Cardiac fibroblast (primary cell): ENCODE data around the gene SLC23A2.
A peak's percentile ranks its signal among the peaks of the same experiment; 100 is the strongest.

Experiments used
- DNase-seq, 2 donors: peaks; one replicate each; pipeline versions ENCODE4 v3.0.0 to v3.0.0-alpha.2; 2010; ENCODE audit warnings: low read depth in 2 of 2
- H3K4me3 ChIP-seq, 2 donors: replicated peaks in 1 of 2; 1 replicate in 1 of 2; 2 replicates in 1 of 2; pipeline ENCODE4 v1.5.1; 2011; ENCODE audit warnings: low read depth in 2 of 2, low read length in 2 of 2, mild to moderate bottlenecking in 2 of 2, moderate library complexity in 1 of 2
- TF ChIP-seq, protein P1 (sequence below): IDR thresholded peaks from one replicate; pipeline ENCODE4 v1.5.1; 2011; ENCODE audit warnings: low read depth, mild to moderate bottlenecking, low read length, inconsistent platforms

SLC23A2 gene

DNA sequence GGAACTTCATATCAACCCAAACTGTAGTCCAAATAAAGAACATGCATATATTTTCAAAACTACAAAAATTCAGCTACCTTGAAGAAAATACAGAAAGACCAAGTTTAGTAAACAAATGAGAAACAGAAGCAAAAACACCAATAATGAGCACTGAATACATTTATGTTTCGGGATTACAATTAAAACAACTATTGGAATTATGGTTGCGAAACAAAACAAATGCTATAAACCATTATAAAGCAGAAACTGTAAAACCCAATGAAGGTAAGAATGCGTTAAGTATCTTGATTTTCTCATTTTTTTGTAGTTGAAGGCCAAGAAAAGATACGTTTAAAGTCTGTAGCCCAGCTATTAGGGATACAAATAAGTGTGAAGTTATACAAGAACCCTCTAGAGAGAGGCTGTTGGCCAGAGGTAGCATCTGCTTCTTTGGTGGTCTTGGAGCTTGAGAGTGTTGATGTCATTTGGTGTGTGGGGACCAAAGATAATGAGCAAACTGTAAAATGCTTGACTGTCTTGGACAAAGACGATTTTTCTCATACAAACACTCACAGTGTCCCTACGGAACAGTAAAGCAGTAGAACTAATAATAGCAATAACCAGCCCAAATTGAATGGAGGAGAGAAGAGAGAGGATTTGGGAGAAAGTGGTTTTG, 168.1 kb downstream of the SLC23A2 start:
- no peak overlapping the region for H3K4me3 ChIP-seq
- TF ChIP-seq, protein P1, sequence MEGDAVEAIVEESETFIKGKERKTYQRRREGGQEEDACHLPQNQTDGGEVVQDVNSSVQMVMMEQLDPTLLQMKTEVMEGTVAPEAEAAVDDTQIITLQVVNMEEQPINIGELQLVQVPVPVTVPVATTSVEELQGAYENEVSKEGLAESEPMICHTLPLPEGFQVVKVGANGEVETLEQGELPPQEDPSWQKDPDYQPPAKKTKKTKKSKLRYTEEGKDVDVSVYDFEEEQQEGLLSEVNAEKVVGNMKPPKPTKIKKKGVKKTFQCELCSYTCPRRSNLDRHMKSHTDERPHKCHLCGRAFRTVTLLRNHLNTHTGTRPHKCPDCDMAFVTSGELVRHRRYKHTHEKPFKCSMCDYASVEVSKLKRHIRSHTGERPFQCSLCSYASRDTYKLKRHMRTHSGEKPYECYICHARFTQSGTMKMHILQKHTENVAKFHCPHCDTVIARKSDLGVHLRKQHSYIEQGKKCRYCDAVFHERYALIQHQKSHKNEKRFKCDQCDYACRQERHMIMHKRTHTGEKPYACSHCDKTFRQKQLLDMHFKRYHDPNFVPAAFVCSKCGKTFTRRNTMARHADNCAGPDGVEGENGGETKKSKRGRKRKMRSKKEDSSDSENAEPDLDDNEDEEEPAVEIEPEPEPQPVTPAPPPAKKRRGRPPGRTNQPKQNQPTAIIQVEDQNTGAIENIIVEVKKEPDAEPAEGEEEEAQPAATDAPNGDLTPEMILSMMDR: no peak
- no peak for DNase-seq

DNA sequence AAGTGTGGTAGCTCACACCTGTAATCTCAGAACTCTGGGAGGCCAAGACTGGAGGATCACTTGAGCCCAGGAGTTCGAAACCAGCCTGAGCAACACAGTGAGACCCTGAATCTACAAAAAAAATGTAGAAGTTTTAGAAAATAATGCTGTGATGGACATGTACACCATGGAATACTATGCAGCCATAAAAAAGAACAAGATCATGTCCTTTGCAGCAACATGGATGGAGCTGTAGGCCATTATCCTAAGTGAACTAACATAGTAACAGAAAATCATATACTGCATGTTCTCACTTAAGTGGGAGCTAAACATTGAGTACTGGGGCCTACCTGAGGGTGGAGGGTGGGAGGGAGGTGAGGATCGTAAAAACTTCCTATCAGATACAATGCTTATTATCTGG, 168.8 kb downstream of the SLC23A2 start:
- TF ChIP-seq, protein P1: no peak

DNA sequence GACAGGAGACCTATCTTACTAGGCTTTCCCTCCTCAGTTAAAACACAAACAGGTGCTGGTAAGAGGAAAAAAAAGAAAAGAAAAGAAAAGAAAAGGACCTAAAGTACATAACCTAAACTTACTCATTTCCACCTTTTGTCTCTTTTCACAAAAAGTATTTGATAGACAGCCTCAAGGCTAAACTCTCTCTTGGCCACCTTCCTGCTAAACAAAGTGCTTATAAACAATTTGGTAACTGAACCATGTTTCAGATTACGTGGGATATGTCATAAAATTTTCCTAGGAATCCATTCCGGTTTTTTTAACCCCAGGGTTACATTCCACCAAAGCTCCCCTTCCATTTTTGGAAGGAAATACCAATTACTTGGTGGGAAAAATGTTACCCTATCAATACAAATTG, 170.6 kb downstream of the SLC23A2 start:
- H3K4me3 ChIP-seq: no peak overlapping the region
- TF ChIP-seq, protein P1: no peak
- no peak for DNase-seq

More for the DNA sequence above, 168.8 kb downstream of the SLC23A2 start:
- no peak for DNase-seq
- no peak overlapping the region for H3K4me3 ChIP-seq

DNA sequence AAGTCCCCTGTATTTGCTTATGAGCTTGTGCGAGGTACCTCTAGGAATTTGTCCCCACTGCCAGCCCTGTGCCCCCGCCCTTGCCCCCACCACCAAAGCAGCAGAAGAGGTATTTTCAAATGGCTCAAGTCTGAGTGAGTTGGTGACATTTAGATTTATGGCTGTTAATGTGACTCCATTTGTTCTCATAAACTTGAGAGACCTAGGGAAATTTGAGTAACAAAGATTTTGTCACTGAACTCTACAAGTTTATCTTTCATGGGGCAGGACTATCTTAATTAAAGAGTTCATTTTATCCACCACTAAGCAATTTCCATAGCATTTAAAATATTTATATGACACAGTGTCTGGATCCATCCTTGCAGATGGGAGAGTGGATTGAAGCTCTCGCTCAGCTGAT, 171.1 kb downstream of the SLC23A2 start:
- H3K4me3 ChIP-seq: no peak overlapping the region
- TF ChIP-seq, protein P1: no peak
- no peak for DNase-seq

DNA sequence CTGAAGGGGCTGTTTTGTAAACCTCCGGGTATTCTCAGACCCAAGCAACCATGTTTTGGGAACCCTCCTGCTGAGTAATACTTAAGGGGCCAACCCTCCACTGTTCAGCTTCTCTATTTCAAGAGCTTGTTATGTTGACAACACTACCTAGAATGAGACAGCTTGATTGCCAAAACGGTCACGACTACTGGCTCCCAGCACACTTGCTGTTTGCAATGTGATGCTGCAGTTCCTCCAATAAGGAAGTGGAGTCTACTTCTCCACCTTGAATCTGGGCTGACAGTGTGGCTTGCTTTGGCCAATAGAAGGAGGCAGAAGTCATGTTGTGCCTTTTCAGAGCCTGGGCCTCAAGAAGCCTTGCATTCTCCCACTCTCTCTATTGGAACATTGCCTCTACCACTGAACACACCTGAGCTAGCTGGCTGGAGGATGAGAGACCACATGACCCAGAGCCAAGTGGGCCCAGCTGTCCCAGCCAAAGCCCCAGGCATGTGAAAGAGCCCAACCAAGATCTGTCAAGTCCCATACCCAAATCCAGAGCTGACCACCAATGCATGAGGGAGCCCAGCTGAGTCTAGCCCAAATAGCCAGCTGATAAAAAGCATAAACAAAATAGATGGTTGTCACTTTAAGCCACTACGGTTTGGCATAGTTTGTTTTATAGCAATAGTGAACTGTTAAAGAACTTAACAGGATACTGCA, 171.6 kb downstream of the SLC23A2 start:
- no peak overlapping the region for H3K4me3 ChIP-seq
- TF ChIP-seq, protein P1: no peak
- DNase-seq: no peak

DNA sequence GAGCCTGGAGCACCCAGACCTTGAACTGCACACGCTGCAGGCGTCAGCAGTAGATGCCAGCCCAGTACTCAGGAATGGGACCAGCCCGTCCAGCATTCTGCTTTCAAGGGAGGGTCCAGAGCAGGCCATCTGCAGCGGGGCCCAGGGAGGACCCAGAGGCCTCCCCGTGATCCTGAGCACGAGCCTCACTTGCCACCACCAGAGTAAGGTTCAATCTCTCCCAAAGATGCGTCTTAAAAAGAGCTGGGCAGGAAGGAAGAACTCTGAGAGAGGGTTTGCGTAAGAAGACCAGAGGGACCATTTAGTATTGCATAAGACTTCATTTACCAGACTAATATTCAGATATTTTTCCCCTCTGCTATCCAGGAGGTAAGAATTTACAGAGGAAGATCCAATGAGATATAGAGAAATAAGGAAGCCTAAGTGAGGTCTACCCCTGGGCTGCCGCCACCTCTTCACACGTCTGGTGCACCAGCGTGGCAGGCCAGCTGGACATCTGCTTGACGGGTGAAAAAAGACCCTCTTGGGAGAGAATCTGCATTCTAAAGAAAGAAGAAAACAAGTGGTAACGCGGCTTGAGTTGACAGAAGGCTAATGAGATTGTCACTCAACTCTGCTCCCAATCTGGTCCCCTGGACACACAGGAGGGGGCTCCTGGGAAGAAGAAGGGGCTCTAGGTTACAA, 172.3 kb downstream of the SLC23A2 start:
- DNase-seq: peak; percentile 24 to 25
- TF ChIP-seq, protein P1: no peak
- H3K4me3 ChIP-seq: no peak overlapping the region
